GM23338 (cell line): ENCODE data around the gene ARHGEF28. TPM values are rescaled to one million over a fixed set of nuclear protein-coding genes. Genes with fewer than 3 reads are reported as not detected.

Experiments used
- ATAC-seq: fragments of 200-7000 bp; cut with Tn5 transposase; 3 replicates; pipeline ENCODE4 v1.9.1; 2020
- DNase-seq: peaks from one replicate; pipeline ENCODE4 v3.0.0-alpha.2; 2015; ENCODE audit warnings: low spot score
- H2AFZ ChIP-seq: fragments of 200-600 bp; sonication (generic); 2 replicates; pipeline ENCODE4 v1.8.0; 2016; ENCODE audit warnings: antibody characterized with exemption, mild to moderate bottlenecking, moderate library complexity
- H3F3A ChIP-seq: fragments of 200-600 bp; sonication (generic); replicated peaks from 2 replicates; pipeline ENCODE4 v1.8.0; 2017; ENCODE audit warnings: antibody characterized with exemption, mixed run types, low read depth
- H3K27ac ChIP-seq: fragments of 200-600 bp; sonication (generic); 2 replicates; pipeline ENCODE4 v1.6.1; 2016; ENCODE audit warnings: low read depth
- H3K27me3 ChIP-seq: fragments of 200-600 bp; sonication (generic); 2 replicates; pipeline ENCODE4 v1.8.0; 2016; ENCODE audit warnings: mild to moderate bottlenecking, mixed run types, moderate library complexity; ENCODE audit not compliant: insufficient read depth
- H3K36me3 ChIP-seq: fragments of 200-600 bp; sonication (generic); 2 replicates; pipeline ENCODE4 v1.8.0; 2016; ENCODE audit warnings: mild to moderate bottlenecking; ENCODE audit not compliant: insufficient read depth
- H3K4me1 ChIP-seq: fragments of 200-600 bp; sonication (generic); 2 replicates; pipeline ENCODE4 v1.8.0; 2016; ENCODE audit warnings: mild to moderate bottlenecking, moderate library complexity; ENCODE audit not compliant: insufficient read depth
- H3K4me2 ChIP-seq: fragments of 200-600 bp; sonication (generic); 2 replicates; pipeline ENCODE4 v1.7.1; 2017; ENCODE audit warnings: mixed run types
- H3K4me3 ChIP-seq: fragments of 200-600 bp; sonication (generic); 2 replicates; pipeline ENCODE4 v1.6.1; 2016; ENCODE audit warnings: mixed run types
- H3K79me2 ChIP-seq: fragments of 200-600 bp; sonication (generic); replicated peaks from 2 replicates; pipeline ENCODE4 v1.8.0; 2017; ENCODE audit warnings: mild to moderate bottlenecking; ENCODE audit not compliant: insufficient read depth
- H3K9me2 ChIP-seq: fragments of 200-600 bp; sonication (generic); 2 replicates; pipeline ENCODE4 v1.8.0; 2017; ENCODE audit not compliant: insufficient read depth
- H4K20me1 ChIP-seq: fragments of 200-600 bp; sonication (generic); replicated peaks from 2 replicates; pipeline ENCODE4 v1.8.0; 2017; ENCODE audit warnings: mild to moderate bottlenecking; ENCODE audit not compliant: insufficient read depth
- H3K27ac Mint-ChIP-seq: 2 replicates; pipeline ENCODE4 v1.8.0; 2020; ENCODE audit warnings: inconsistent platforms, mild to moderate bottlenecking, moderate library complexity, mixed read lengths
- H3K27me3 Mint-ChIP-seq: 3 replicates; pipeline ENCODE4 v1.8.0; 2022; ENCODE audit warnings: low read depth, mild to moderate bottlenecking, moderate library complexity, mixed read lengths, inconsistent platforms; ENCODE audit not compliant: insufficient read depth, poor library complexity
- H3K36me3 Mint-ChIP-seq: 3 replicates; pipeline ENCODE4 v1.8.0; 2021; ENCODE audit warnings: low read depth, mild to moderate bottlenecking, inconsistent platforms, moderate library complexity, mixed read lengths
- H3K4me1 Mint-ChIP-seq: 3 replicates; pipeline ENCODE4 v1.8.0; 2020; ENCODE audit warnings: mild to moderate bottlenecking, inconsistent platforms, mixed read lengths
- H3K4me3 Mint-ChIP-seq: 3 replicates; pipeline ENCODE4 v1.8.0; 2021; ENCODE audit warnings: moderate library complexity, mild to moderate bottlenecking, inconsistent platforms, mixed read lengths
- H3K9me3 Mint-ChIP-seq: 3 replicates; pipeline ENCODE4 v1.8.0; 2020; ENCODE audit warnings: moderate library complexity, mild to moderate bottlenecking, inconsistent platforms, mixed read lengths
- CREB1 ChIP-seq: fragments of 250-450 bp; sonication (Bioruptor Pico); IDR thresholded peaks from 2 replicates; pipeline ENCODE4 v1.5.0; 2020; ENCODE audit warnings: low read depth, mild to moderate bottlenecking, moderate library complexity
- CTCF ChIP-seq, 2 experiments: fragments of 200-600 bp in 1 of 2; sonication (generic) in 1 of 2; conservative IDR thresholded peaks; 2 replicates each; pipeline versions ENCODE4 v1.5.1 to v1.6.1; 2016 to 2017; ENCODE audit warnings: antibody characterized with exemption in 2 of 2, low read depth in 2 of 2, mild to moderate bottlenecking in 2 of 2, moderate library complexity in 1 of 2
- ETS1 ChIP-seq: IDR thresholded peaks from 2 replicates; pipeline ENCODE4 v1.6.1; 2016; ENCODE audit warnings: antibody characterized with exemption
- EZH2 ChIP-seq: fragments of 200-600 bp; sonication (generic); IDR thresholded peaks from one replicate; pipeline ENCODE4 v1.8.0; 2017; ENCODE audit warnings: antibody characterized with exemption, mild to moderate bottlenecking, low read depth; ENCODE audit not compliant: unreplicated experiment
- EZH2phosphoT487 ChIP-seq: fragments of 200-600 bp; sonication (generic); IDR thresholded peaks from one replicate; pipeline ENCODE4 v1.8.1; 2018; ENCODE audit warnings: antibody characterized with exemption; ENCODE audit not compliant: unreplicated experiment
- JUNB ChIP-seq: IDR thresholded peaks from one replicate; pipeline ENCODE4 v1.6.1; 2016; ENCODE audit warnings: antibody characterized with exemption; ENCODE audit not compliant: unreplicated experiment
- POLR2AphosphoS5 ChIP-seq: IDR thresholded peaks from 2 replicates; pipeline ENCODE4 v1.6.1; 2016; ENCODE audit warnings: antibody characterized with exemption, low read depth
- REST ChIP-seq: IDR thresholded peaks from one replicate; pipeline ENCODE4 v1.6.1; 2018; ENCODE audit warnings: antibody characterized with exemption; ENCODE audit not compliant: unreplicated experiment
- STAT1 ChIP-seq: IDR thresholded peaks from one replicate; pipeline ENCODE4 v1.6.1; 2016; ENCODE audit warnings: antibody characterized with exemption; ENCODE audit not compliant: unreplicated experiment
- ZNF114 ChIP-seq: fragments of 250-450 bp; sonication (Bioruptor Pico); IDR thresholded peaks from 2 replicates; pipeline ENCODE4 v1.5.0; 2020; ENCODE audit warnings: mild to moderate bottlenecking, moderate library complexity
- ZNF331 ChIP-seq: fragments of 250-450 bp; sonication (Bioruptor Pico); IDR thresholded peaks from 2 replicates; pipeline ENCODE4 v1.5.0; 2020; ENCODE audit warnings: low read depth, mild to moderate bottlenecking, moderate library complexity
- ZNF462 ChIP-seq: fragments of 250-450 bp; sonication (Bioruptor Pico); IDR thresholded peaks from 2 replicates; pipeline ENCODE4 v1.5.0; 2020; ENCODE audit warnings: mild to moderate bottlenecking, moderate library complexity
- polyA plus RNA-seq: library from polyadenylated mRNA; unstranded; fragments of >200 nt; fragmentation: Nextera tagmentation; extraction: Ambion mirVana; gene quantifications from 2 replicates; pipeline ENCODE4 v1.2.1, GENCODE V29; 2016
- total RNA-seq: library from RNA; depleted of rRNA; stranded (reverse); fragments of >200 nt; shearing (Covaris generic); gene quantifications from 2 replicates; pipeline ENCODE4 v1.2.3, GENCODE V29; 2014

The ARHGEF28 gene
- total and polyA plus RNA-seq, 2 experiments from 2014 or later = 0.39 to 1.0 TPM

- TF ChIP-seq EZH2 (no peak), JUNB (no peak)
Measured at GRCh38 chr5:73987915-73988314, 361.9 kb downstream of the ARHGEF28 start (continued).

- H3K9me3 Mint-ChIP-seq = peaks cover 14% of the 10 kb centered on the region; the same call in 2 of the 3 replicates
- H4K20me1 ChIP-seq = no peaks in the 10 kb centered on the region
- peaks cover 3% of the 10 kb centered on the region for H3K27me3 Mint-ChIP-seq
- H3F3A ChIP-seq = no peaks in the 10 kb centered on the region
- H3K36me3 Mint-ChIP-seq = peaks cover 6% of the 10 kb centered on the region; the same call in 2 of the 3 replicates
- H3K27me3 ChIP-seq = no peaks in the 10 kb centered on the region
- no peak for ATAC-seq
- no peak overlapping the region for H3K4me3 Mint-ChIP-seq
- H3K79me2 ChIP-seq = no peaks in the 10 kb centered on the region
- H3K4me1 Mint-ChIP-seq = peaks cover 19% of the 10 kb centered on the region
- H3K4me2 ChIP-seq = no peak overlapping the region
- no peak overlapping the region for H3K27ac ChIP-seq
- TF ChIP-seq ZNF331 (CRISPR knock-in tag) (no peak), EZH2 (no peak), CREB1 (CRISPR knock-in tag) (no peak), EZH2phosphoT487 (no peak), ETS1 (no peak), POLR2AphosphoS5 (no peak), JUNB (no peak), REST (no peak), ZNF462 (CRISPR knock-in tag) (no peak), STAT1 (no peak), CTCF (conservative IDR thresholded peaks at IDR 0.05; ENCODE audit: low read depth in 2 of 2) (no peak), ZNF114 (no peak)
- H3K36me3 ChIP-seq = no peaks in the 10 kb centered on the region
- no peak overlapping the region for H3K27ac Mint-ChIP-seq
- no peaks in the 10 kb centered on the region for H3K4me1 ChIP-seq
- no peak for DNase-seq
- 0 out of 2 replicates have a peak overlapping the region, but pooled peaks have one; percentile 38 for H2AFZ ChIP-seq
- no peak overlapping the region for H3K4me3 ChIP-seq
- 0 out of 2 replicates have a peak, but pooled peaks cover 15% of the 10 kb centered on the region for H3K9me2 ChIP-seq
Measured at GRCh38 chr5:73989956-73990355, 364.0 kb downstream of the ARHGEF28 start.
